Gastroesophageal sphincter (tissue), 4 donors: ENCODE results near the gene ZNF558. TPM values are rescaled to one million over a fixed set of nuclear protein-coding genes. Genes with fewer than 3 reads are reported as not detected.
"Not testable (repeated sequence)": the region's sequence is repeated elsewhere in the genome, so short reads cannot be mapped to it uniquely, and the experiment has no call there.

ENCODE experiments used
- ATAC-seq: fragments of 150-250 bp; one replicate; pipeline ENCODE4 v1.9.1; 2016; ENCODE audit warnings: mild to moderate bottlenecking, moderate library complexity
- H3K27ac ChIP-seq, 4 donors: fragments of 200-600 bp; sonication (generic) in 3 of 4; 1 replicate in 3 of 4; 2 replicates in 1 of 4; pipeline ENCODE4 v1.5.1; 2016 to 2019
- H3K27me3 ChIP-seq: fragments of 200-600 bp; sonication (generic); one replicate; pipeline ENCODE4 v1.5.1; 2019
- H3K36me3 ChIP-seq, 2 donors: fragments of 200-600 bp; sonication (generic); one replicate each; pipeline ENCODE4 v1.5.1; 2019; ENCODE audit warnings: control low read depth in 1 of 2
- H3K4me1 ChIP-seq, 3 donors: fragments of 200-600 bp; sonication (generic); 1 replicate in 2 of 3; 2 replicates in 1 of 3; pipeline ENCODE4 v1.5.1; 2016 to 2019; ENCODE audit warnings: control low read depth in 2 of 3
- H3K4me3 ChIP-seq, 2 donors: fragments of 200-600 bp; sonication (generic); one replicate each; pipeline ENCODE4 v1.5.1; 2019; ENCODE audit warnings: mild to moderate bottlenecking in 1 of 2, moderate library complexity in 1 of 2
- H3K9me3 ChIP-seq, 3 donors: fragments of 200-600 bp; sonication (generic); one replicate each; pipeline ENCODE4 v1.5.1; 2017 to 2019; ENCODE audit warnings: control low read depth in 2 of 3
- EP300 ChIP-seq: sonication (generic); formaldehyde crosslinking; IDR thresholded peaks from one replicate; pipeline ENCODE4 v1.6.1; 2017; ENCODE audit warnings: antibody characterized with exemption, mild to moderate bottlenecking
- POLR2A ChIP-seq, 2 donors: fragments of 450-650 bp; IDR thresholded peaks; one replicate each; pipeline ENCODE4 v1.6.1; 2017; ENCODE audit warnings: antibody characterized with exemption in 2 of 2, mild to moderate bottlenecking in 2 of 2, moderate library complexity in 1 of 2
- POLR2AphosphoS5 ChIP-seq: sonication (generic); formaldehyde crosslinking; IDR thresholded peaks from one replicate; pipeline ENCODE4 v1.6.1; 2017; ENCODE audit warnings: antibody characterized with exemption
- WGBS, 2 donors: methylation state at CpG; one replicate each; pipeline ENCODE4 v1.1.5; 2018; ENCODE audit warnings: low coverage in 1 of 2; 5-methylcytosine and 5-hydroxymethylcytosine counted together
- small RNA-seq, 4 donors: library from RNA; depleted of rRNA; stranded (forward); fragments of <200 nt; gene quantifications; one replicate each; pipeline ENCODE3, GENCODE V24; 2016
- total RNA-seq, 4 donors: library from RNA; depleted of rRNA; stranded (reverse); fragments of >200 nt; gene quantifications; one replicate each; pipeline ENCODE4 v1.1.0, GENCODE V29; 2016
- TF ChIP-seq, protein P1 (sequence below), 4 experiments: fragments of 200-600 bp in 2 of 4; fragments of 450-650 bp in 2 of 4; sonication (generic) in 1 of 4; IDR thresholded peaks; one replicate each; pipeline ENCODE4 v1.5.1; 2017 to 2019; ENCODE audit warnings: antibody characterized with exemption in 4 of 4, mild to moderate bottlenecking in 2 of 4, moderate library complexity in 2 of 4

The ZNF558 gene
- total RNA-seq, 4 donors from 2014 or later = 31.0 to 70.5 (median 50.0) TPM

GRCh38 chr19:8811315-8812172 lies 20.6 kb downstream of the ZNF558 start:
- ATAC-seq = no peak
- Histone ChIP-seq H3K4me3 (no peak overlapping the region), H3K9me3 (peaks cover 16 to 100% (median 39%) of the 10 kb centered on the region in 3 donors), H3K27me3 (no peaks in the 10 kb centered on the region), H3K36me3 (peaks cover 57 to 100% of the 10 kb centered on the region in 2 donors), H3K27ac (no peak overlapping the region), H3K4me1 (no peaks in the 10 kb centered on the region)
- WGBS, 2 donors = 95 to 97% methylated on average over 8 to 10 of the region's 10 CpGs
- no peak for TF ChIP-seq EP300
- TF ChIP-seq, protein P1, sequence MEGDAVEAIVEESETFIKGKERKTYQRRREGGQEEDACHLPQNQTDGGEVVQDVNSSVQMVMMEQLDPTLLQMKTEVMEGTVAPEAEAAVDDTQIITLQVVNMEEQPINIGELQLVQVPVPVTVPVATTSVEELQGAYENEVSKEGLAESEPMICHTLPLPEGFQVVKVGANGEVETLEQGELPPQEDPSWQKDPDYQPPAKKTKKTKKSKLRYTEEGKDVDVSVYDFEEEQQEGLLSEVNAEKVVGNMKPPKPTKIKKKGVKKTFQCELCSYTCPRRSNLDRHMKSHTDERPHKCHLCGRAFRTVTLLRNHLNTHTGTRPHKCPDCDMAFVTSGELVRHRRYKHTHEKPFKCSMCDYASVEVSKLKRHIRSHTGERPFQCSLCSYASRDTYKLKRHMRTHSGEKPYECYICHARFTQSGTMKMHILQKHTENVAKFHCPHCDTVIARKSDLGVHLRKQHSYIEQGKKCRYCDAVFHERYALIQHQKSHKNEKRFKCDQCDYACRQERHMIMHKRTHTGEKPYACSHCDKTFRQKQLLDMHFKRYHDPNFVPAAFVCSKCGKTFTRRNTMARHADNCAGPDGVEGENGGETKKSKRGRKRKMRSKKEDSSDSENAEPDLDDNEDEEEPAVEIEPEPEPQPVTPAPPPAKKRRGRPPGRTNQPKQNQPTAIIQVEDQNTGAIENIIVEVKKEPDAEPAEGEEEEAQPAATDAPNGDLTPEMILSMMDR (IDR thresholded peaks at IDR 0.05) = no peak
- TF ChIP-seq POLR2A (IDR thresholded peaks at IDR 0.05) = no peak
- TF ChIP-seq POLR2AphosphoS5 = no peak

GRCh38 chr19:8806661-8807060 lies 25.4 kb downstream of the ZNF558 start:
- H3K9me3 ChIP-seq = peaks cover 13 to 100% (median 28%) of the 10 kb centered on the region in 3 donors
- no peak overlapping the region for H3K4me3 ChIP-seq
- H3K27me3 ChIP-seq = no peaks in the 10 kb centered on the region
- no peaks in the 10 kb centered on the region for H3K4me1 ChIP-seq
- WGBS, 2 donors = 86% methylated on average over 1 of the region's 1 CpG; no CpG with 5 or more reads in 1 of the 2 donors
- H3K27ac ChIP-seq = no peak overlapping the region
- TF ChIP-seq, protein P1 (IDR thresholded peaks at IDR 0.05) = no peak
- TF ChIP-seq POLR2AphosphoS5 = no peak
- TF ChIP-seq EP300 = no peak
- TF ChIP-seq POLR2A (IDR thresholded peaks at IDR 0.05) = no peak
- ATAC-seq = no peak
- H3K36me3 ChIP-seq = peaks cover 27 to 85% of the 10 kb centered on the region in 2 donors

- Histone ChIP-seq H3K4me3 (no peak overlapping the region), H3K4me1 (no peaks in the 10 kb centered on the region), H3K36me3 (no peaks in the 10 kb centered on the region), H3K27me3 (no peaks in the 10 kb centered on the region), H3K9me3 (peaks cover 0 to 57% (median 0%) of the 10 kb centered on the region in 3 donors), H3K27ac (no peak overlapping the region)
- ATAC-seq = no peak
- TF ChIP-seq POLR2AphosphoS5 (no peak), POLR2A (IDR thresholded peaks at IDR 0.05) (no peak), EP300 (no peak)
- TF ChIP-seq, protein P1 (IDR thresholded peaks at IDR 0.05) = no peak
- no CpG with 5 or more reads among the region's 1 CpG for WGBS, 2 donors
These were observed 37.3 kb downstream of the ZNF558 start for GRCh38 chr19:8794823-8795222.

DNA sequence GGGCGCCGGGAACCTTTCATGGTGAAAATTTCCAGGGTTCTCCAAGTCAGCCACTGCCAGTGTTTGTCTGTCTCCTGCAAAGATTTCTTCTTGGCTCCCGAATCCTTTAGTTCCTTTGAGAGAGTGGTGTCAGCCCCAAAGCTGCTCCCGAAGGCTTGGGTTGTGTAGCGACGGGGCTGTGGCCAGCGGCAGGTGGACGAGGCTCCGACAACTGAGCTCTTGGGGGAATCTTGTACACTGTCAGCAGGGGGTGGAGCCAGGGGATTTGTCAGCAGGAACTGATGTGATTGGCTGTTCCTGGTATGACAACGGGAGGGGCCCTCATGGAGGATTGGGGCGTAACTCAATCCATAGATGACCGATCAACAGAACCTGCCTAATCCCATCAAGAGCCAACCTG lies 58.5 kb downstream of the ZNF558 start:
- H3K27me3 ChIP-seq, H3K27ac ChIP-seq, H3K4me1 ChIP-seq, H3K9me3 ChIP-seq, H3K36me3 ChIP-seq, ATAC-seq, H3K4me3 ChIP-seq: not testable (repeated sequence)
- no CpG with 5 or more reads among the region's 12 CpGs for WGBS, 2 donors

- ATAC-seq, H3K36me3 ChIP-seq, H3K27me3 ChIP-seq, H3K27ac ChIP-seq, H3K9me3 ChIP-seq, H3K4me3 ChIP-seq, H3K4me1 ChIP-seq: not testable (repeated sequence)
- WGBS, 2 donors = 100% methylated on average over 3 of the region's 8 CpGs; no CpG with 5 or more reads in 1 of the 2 donors
These were observed 62.8 kb downstream of the ZNF558 start for GRCh38 chr19:8769265-8769664.

GRCh38 chr19:8767257-8767656 lies 64.8 kb downstream of the ZNF558 start:
- not testable (repeated sequence) for H3K36me3 ChIP-seq, H3K27me3 ChIP-seq, H3K4me1 ChIP-seq, H3K27ac ChIP-seq, H3K9me3 ChIP-seq, H3K4me3 ChIP-seq, ATAC-seq
- WGBS, 2 donors = 77% methylated on average over 4 of the region's 11 CpGs; no CpG with 5 or more reads in 1 of the 2 donors

Small RNA genes lying within 50 kb of the gene (small RNA-seq; reads per million reads assigned to genes)
- gene AC012616.1 = 0 reads per million in 4 donors

Other genes starting within 250 kb of the ZNF558 start
- gene ADAMTS10, start 221.6 kb downstream of the ZNF558 start, total RNA-seq = 10 to 100 TPM; 15.7 to 45.3 (median 22.8) TPM
- gene NFILZ, start 201.7 kb downstream of the ZNF558 start, total RNA-seq = not detected
- not detected for gene ACTL9, start 133.5 kb downstream of the ZNF558 start, total RNA-seq
- gene OR2Z1, start 110.7 kb downstream of the ZNF558 start, total RNA-seq = not detected
- not detected for gene MBD3L1, start 73 bp upstream of the ZNF558 start, total RNA-seq
- 1 to 10 TPM in 1 of 4 donors, under 1 TPM in 2, not detected in 1; under 0.01 to 2.7 (median 0.13) TPM for gene MUC16, start 178.1 kb upstream of the ZNF558 start, total RNA-seq